Glutamatergic neuron (in vitro differentiated cells): ENCODE measurements around the gene FBXL22. TPM values are rescaled to one million over a fixed set of nuclear protein-coding genes. Genes with fewer than 3 reads are reported as not detected.

Experiments used
- DNase-seq: peaks from one replicate; pipeline ENCODE4 v3.0.0; 2022
- H3K27ac Mint-ChIP-seq: one replicate; pipeline ENCODE4 v1.8.0; 2020; ENCODE audit warnings: mild to moderate bottlenecking, mixed read lengths, inconsistent platforms; ENCODE audit not compliant: unreplicated experiment
- H3K27me3 Mint-ChIP-seq: one replicate; pipeline ENCODE4 v1.8.0; 2020; ENCODE audit warnings: mild to moderate bottlenecking, moderate library complexity, mixed read lengths, inconsistent platforms; ENCODE audit not compliant: unreplicated experiment
- H3K36me3 Mint-ChIP-seq: one replicate; pipeline ENCODE4 v1.8.0; 2020; ENCODE audit warnings: mild to moderate bottlenecking, mixed read lengths, inconsistent platforms; ENCODE audit not compliant: unreplicated experiment
- H3K4me1 Mint-ChIP-seq: one replicate; pipeline ENCODE4 v1.8.0; 2020; ENCODE audit warnings: mild to moderate bottlenecking, low read depth, mixed read lengths, inconsistent platforms; ENCODE audit not compliant: unreplicated experiment
- H3K4me3 Mint-ChIP-seq: one replicate; pipeline ENCODE4 v1.8.0; 2020; ENCODE audit warnings: mild to moderate bottlenecking, mixed read lengths, inconsistent platforms; ENCODE audit not compliant: unreplicated experiment
- H3K9me3 Mint-ChIP-seq: one replicate; pipeline ENCODE4 v1.8.0; 2020; ENCODE audit warnings: mild to moderate bottlenecking, moderate library complexity, mixed read lengths, inconsistent platforms; ENCODE audit not compliant: unreplicated experiment
- long read RNA-seq: library from polyadenylated mRNA; unstranded; transcript quantifications from one replicate; pipeline ENCODE4 v2.0.0, GENCODE V29; 2020; ENCODE audit not compliant: unreplicated experiment
- total RNA-seq: library from RNA; stranded (reverse); fragmentation: NEBNext Ultra II Directional; extraction: Animal tissue kit (Norgen Biotek cat#: 25700); gene quantifications from one replicate; pipeline ENCODE4 v1.2.1, GENCODE V29; 2021; ENCODE audit not compliant: unreplicated experiment
- TF ChIP-seq, protein P1 (sequence below): fragments of 200-600 bp; sonication (generic); IDR thresholded peaks from one replicate; pipeline ENCODE4 v1.5.0; 2021; ENCODE audit not compliant: partially characterized antibody, unreplicated experiment

The FBXL22 gene, protein sequence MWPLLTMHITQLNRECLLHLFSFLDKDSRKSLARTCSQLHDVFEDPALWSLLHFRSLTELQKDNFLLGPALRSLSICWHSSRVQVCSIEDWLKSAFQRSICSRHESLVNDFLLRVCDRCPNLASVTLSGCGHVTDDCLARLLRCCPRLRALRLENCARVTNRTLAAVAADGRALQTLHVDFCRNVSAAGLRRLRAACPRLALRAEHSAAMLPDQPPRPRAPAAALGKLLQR
- total RNA-seq, result not detected
- long read RNA-seq, result 0 reads

DNA sequence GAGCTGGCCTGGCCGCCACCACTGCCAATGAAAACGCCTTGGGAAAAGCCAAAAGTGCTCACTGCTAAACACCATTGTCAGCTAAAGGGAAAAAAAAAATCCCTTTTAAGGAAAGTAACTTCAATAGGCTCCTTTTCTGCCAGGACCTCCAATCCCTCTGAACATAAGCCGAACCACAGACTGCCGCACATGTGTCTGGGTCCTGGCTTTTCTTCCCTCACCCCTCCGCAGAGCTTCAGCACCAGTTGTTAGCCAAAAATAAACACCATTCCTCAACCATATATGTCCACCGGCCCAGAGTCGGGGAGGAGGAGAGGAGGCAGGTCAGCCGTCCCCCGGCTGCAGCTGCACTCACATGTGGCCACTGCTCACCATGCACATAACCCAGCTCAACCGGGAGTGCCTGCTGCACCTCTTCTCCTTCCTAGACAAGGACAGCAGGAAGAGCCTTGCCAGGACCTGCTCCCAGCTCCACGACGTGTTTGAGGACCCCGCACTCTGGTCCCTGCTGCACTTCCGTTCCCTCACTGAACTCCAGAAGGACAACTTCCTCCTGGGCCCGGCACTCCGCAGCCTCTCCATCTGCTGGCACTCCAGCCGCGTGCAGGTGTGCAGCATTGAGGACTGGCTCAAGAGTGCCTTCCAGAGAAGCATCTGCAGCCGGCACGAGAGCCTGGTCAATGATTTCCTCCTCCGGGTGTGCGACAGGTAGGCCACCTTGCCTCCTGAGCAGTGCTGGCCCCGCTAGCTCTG lies at the start of gene FBXL22:
Gene FBXL22 (plus strand): TSS at position 350 of the 753 bp plus-strand sequence. CDS start 6 bp downstream, at position 356.
- no peak for DNase-seq
- Mint-ChIP-seq H3K36me3 (peaks cover 4% of the 10 kb centered on the region), H3K4me3 (no peak within 1 kb of the TSS), H3K4me1 (peaks cover 9% of the 10 kb centered on the region), H3K27me3 (peaks cover 11% of the 10 kb centered on the region), H3K27ac (no peak within 1 kb of the TSS), H3K9me3 (peaks cover 7% of the 10 kb centered on the region)
- TF ChIP-seq, protein P1, sequence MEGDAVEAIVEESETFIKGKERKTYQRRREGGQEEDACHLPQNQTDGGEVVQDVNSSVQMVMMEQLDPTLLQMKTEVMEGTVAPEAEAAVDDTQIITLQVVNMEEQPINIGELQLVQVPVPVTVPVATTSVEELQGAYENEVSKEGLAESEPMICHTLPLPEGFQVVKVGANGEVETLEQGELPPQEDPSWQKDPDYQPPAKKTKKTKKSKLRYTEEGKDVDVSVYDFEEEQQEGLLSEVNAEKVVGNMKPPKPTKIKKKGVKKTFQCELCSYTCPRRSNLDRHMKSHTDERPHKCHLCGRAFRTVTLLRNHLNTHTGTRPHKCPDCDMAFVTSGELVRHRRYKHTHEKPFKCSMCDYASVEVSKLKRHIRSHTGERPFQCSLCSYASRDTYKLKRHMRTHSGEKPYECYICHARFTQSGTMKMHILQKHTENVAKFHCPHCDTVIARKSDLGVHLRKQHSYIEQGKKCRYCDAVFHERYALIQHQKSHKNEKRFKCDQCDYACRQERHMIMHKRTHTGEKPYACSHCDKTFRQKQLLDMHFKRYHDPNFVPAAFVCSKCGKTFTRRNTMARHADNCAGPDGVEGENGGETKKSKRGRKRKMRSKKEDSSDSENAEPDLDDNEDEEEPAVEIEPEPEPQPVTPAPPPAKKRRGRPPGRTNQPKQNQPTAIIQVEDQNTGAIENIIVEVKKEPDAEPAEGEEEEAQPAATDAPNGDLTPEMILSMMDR, result no peak

DNA sequence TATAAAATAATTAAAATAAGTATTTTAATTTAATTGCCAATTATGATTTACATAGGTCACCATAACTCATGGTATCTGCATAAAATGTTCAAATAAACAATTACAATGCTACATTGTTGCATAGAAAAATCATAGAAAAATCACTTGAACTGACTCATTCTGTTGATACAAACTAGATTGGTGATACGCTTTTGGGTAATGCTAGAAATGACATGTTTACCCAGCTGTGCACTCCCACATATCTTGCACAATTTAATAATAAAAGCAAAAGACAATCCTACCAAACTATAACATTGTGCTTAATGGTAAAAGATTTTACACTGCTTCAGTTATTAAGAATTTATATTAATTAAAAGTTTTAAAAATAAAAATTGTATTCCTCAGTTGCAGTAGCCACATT lies 45.8 kb upstream of the FBXL22 start:
- H3K27me3 Mint-ChIP-seq, result no peaks in the 10 kb centered on the region
- no peaks in the 10 kb centered on the region for H3K9me3 Mint-ChIP-seq
- H3K36me3 Mint-ChIP-seq, result no peaks in the 10 kb centered on the region
- no peak for DNase-seq
- H3K4me3 Mint-ChIP-seq, result no peak overlapping the region
- H3K4me1 Mint-ChIP-seq, result peaks cover 3% of the 10 kb centered on the region
- H3K27ac Mint-ChIP-seq, result no peak overlapping the region
- TF ChIP-seq, protein P1, result no peak

DNA sequence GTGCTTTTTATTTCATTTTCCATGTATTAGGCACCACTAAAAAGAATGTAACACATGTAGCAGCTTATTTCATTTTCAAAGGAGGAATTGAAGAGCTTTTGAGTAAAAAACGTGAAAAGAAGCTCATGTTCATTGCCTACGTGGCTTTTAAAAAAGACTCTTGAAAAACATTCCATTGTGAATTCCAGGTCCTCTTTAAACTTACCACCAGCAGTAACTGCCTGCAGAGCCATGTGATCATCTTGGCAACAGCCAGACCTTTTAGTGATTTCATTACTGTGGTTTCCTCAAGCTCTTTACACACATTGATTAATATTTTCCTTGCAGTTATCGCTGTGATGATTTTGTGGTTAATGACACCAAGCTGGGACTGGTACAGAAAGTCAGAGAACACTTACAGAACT lies 43.8 kb upstream of the FBXL22 start:
- TF ChIP-seq, protein P1, result no peak
- Mint-ChIP-seq H3K4me3 (no peak overlapping the region), H3K9me3 (no peaks in the 10 kb centered on the region), H3K27me3 (no peaks in the 10 kb centered on the region), H3K4me1 (peaks cover 3% of the 10 kb centered on the region), H3K27ac (no peak overlapping the region), H3K36me3 (no peaks in the 10 kb centered on the region)
- DNase-seq, result no peak

DNA sequence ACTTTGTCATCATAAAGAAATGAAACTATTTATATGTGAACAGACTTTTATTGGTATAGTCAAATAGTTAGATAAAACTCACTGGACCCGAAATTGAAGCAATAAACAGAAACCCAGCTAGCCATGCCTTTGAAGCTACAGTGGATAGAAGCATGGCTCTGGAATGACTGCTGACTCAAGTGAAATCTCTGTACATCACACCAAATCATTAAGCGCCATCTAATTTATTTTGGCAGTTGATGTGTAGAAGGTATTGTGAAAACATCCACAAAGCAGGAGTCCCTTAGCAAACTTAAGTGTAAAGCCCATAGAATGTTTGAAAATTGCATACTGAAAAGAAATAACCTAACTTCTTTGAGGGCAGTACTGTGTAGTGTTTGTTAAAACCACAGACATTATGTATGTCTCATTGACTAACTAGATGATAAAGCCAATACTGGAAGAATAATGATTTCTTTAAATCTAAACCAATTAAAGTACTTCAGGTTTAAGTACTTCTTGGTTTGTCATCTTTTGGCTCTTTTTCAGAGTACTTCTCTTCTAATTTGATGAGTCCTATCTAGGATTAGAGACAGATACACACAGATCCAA lies 42.8 kb upstream of the FBXL22 start:
- peaks cover 3% of the 10 kb centered on the region for H3K4me1 Mint-ChIP-seq
- H3K4me3 Mint-ChIP-seq, result no peak overlapping the region
- no peaks in the 10 kb centered on the region for H3K36me3 Mint-ChIP-seq
- no peak overlapping the region for H3K27ac Mint-ChIP-seq
- DNase-seq, result no peak
- TF ChIP-seq, protein P1, result no peak
- no peaks in the 10 kb centered on the region for H3K9me3 Mint-ChIP-seq
- no peaks in the 10 kb centered on the region for H3K27me3 Mint-ChIP-seq

DNA sequence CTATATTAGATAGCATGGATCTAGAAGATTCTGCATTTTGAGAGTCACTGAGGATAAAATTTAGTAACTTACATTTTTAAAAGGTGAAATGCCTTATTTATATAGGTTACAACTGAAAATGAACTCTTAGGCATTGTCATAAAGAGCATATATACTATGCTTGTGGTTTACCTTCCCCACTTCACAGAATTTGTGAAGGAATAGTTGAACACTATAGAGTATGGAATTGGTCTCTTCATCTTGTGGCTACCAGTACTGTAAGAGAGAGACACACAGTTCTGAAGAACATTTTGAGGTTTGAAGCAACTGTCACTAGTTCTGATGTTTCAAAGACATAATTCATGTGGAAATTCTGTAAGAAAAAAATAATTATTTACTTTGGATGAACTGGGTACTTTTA lies 41.7 kb upstream of the FBXL22 start:
- H3K27me3 Mint-ChIP-seq, result no peaks in the 10 kb centered on the region
- TF ChIP-seq, protein P1, result no peak
- H3K36me3 Mint-ChIP-seq, result no peaks in the 10 kb centered on the region
- peaks cover 3% of the 10 kb centered on the region for H3K4me1 Mint-ChIP-seq
- no peak overlapping the region for H3K27ac Mint-ChIP-seq
- H3K9me3 Mint-ChIP-seq, result no peaks in the 10 kb centered on the region
- DNase-seq, result no peak
- H3K4me3 Mint-ChIP-seq, result no peak overlapping the region
